MM.1S (cell line): ENCODE results near the gene LRATD1.

Experiments used
- EZH2 ChIP-seq: fragments of 300-600 bp; sonication (generic); optimal IDR thresholded peaks from 2 replicates; pipeline ENCODE3; 2017; ENCODE audit warnings: low read depth, mild to moderate bottlenecking, antibody characterized with exemption, low read length, mixed read lengths
- TF ChIP-seq, protein P1 (sequence below): fragments of 300-600 bp; sonication (generic); IDR thresholded peaks from 2 replicates; pipeline ENCODE4 v1.5.1; 2016; ENCODE audit warnings: antibody characterized with exemption, low read length, mixed read lengths

DNA sequence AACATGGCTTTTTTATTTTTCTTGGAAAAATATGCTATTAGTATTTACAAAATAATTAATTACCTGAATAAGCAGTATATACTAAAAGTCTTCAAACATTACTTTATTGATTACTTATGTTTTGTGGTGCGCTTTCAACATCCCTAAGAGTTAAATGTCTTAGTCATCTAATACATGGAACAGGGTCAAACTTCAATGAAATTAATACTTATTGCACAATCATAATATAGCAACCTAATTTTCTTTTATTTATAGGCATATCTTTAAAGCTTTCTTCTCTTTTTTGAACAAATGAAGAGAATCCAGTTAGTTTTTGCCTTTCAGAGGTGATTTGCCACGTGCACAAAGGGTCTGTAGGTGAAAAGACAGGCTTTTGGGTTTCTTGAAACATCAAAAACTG lies 6.0 kb downstream of the LRATD1 start:
- TF ChIP-seq, protein P1, sequence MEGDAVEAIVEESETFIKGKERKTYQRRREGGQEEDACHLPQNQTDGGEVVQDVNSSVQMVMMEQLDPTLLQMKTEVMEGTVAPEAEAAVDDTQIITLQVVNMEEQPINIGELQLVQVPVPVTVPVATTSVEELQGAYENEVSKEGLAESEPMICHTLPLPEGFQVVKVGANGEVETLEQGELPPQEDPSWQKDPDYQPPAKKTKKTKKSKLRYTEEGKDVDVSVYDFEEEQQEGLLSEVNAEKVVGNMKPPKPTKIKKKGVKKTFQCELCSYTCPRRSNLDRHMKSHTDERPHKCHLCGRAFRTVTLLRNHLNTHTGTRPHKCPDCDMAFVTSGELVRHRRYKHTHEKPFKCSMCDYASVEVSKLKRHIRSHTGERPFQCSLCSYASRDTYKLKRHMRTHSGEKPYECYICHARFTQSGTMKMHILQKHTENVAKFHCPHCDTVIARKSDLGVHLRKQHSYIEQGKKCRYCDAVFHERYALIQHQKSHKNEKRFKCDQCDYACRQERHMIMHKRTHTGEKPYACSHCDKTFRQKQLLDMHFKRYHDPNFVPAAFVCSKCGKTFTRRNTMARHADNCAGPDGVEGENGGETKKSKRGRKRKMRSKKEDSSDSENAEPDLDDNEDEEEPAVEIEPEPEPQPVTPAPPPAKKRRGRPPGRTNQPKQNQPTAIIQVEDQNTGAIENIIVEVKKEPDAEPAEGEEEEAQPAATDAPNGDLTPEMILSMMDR: no peak
- no peak for TF ChIP-seq EZH2
